Transverse colon (tissue), 4 donors: ENCODE results near the gene LSMEM2. TPM values are rescaled to one million over a fixed set of nuclear protein-coding genes. Genes with fewer than 3 reads are reported as not detected.
"Not testable (repeated sequence)": the region's sequence is repeated elsewhere in the genome, so short reads cannot be mapped to it uniquely, and the experiment has no call there.

Experiments
- DNase-seq: peaks from one replicate; pipeline ENCODE4 v3.0.0-alpha.2; 2019
- H3K27ac ChIP-seq, 4 donors: fragments of 200-600 bp; sonication (generic); 2 replicates each; pipeline ENCODE4 v1.5.1; 2016 to 2018; ENCODE audit warnings: inconsistent platforms in 4 of 4
- H3K27me3 ChIP-seq: fragments of 200-600 bp; sonication (generic); 2 replicates; pipeline ENCODE4 v1.5.1; 2017; ENCODE audit warnings: inconsistent platforms
- H3K36me3 ChIP-seq, 4 donors: fragments of 200-600 bp; sonication (generic); 2 replicates each; pipeline ENCODE4 v1.5.1; 2017 to 2019; ENCODE audit warnings: inconsistent platforms in 4 of 4
- H3K4me1 ChIP-seq, 4 donors: fragments of 200-600 bp; sonication (generic); 2 replicates each; pipeline ENCODE4 v1.5.1; 2017 to 2020; ENCODE audit warnings: inconsistent platforms in 4 of 4
- H3K4me3 ChIP-seq, 4 donors: fragments of 200-600 bp; sonication (generic); 1 replicate in 1 of 4; 2 replicates in 3 of 4; pipeline versions ENCODE4 v1.5.1 to v1.6.1; 2017 to 2019; ENCODE audit warnings: inconsistent platforms in 4 of 4
- H3K9me3 ChIP-seq, 2 donors: fragments of 200-600 bp; sonication (generic); 2 replicates each; pipeline ENCODE4 v1.5.1; 2017 to 2019; ENCODE audit warnings: inconsistent platforms in 2 of 2
- EP300 ChIP-seq: sonication (generic); formaldehyde crosslinking; IDR thresholded peaks from one replicate; pipeline ENCODE4 v1.6.1; 2017; ENCODE audit warnings: antibody characterized with exemption, low read depth
- POLR2A ChIP-seq: fragments of 450-650 bp; IDR thresholded peaks from one replicate; pipeline ENCODE4 v1.6.1; 2016; ENCODE audit warnings: antibody characterized with exemption, mild to moderate bottlenecking, moderate library complexity
- POLR2AphosphoS5 ChIP-seq, 3 donors: sonication (generic); formaldehyde crosslinking; IDR thresholded peaks; one replicate each; pipeline ENCODE4 v1.6.1; 2016; ENCODE audit warnings: antibody characterized with exemption in 3 of 3
- WGBS, 2 donors: methylation state at CpG; one replicate each; pipeline ENCODE4 v1.1.5; 2018; ENCODE audit warnings: low coverage in 1 of 2; 5-methylcytosine and 5-hydroxymethylcytosine counted together
- in situ Hi-C, 4 donors: fragments of 200-750 bp; cut with MboI; loops; one replicate each; pipeline versions ENCODE4 v1.15.0 to v1.15.1; 2017; ENCODE audit warnings: low sequenced_read_pairs in 3 of 4, low pct_ligation_motif_present in 1 of 4, low pct_unique_long_range_greater_than_20kb in 1 of 4
- intact Hi-C: fragments of 100-400 bp; cut with DNase I; formaldehyde crosslinking; loops from one replicate; pipeline ENCODE4 v1.15.1; 2023; ENCODE audit warnings: low total_unique reads
- total RNA-seq, 4 donors: library from RNA; depleted of rRNA; stranded (reverse); fragments of >200 nt; gene quantifications; one replicate each; pipeline ENCODE4 v1.1.0, GENCODE V29; 2016
- TF ChIP-seq, protein P1 (sequence below), 5 experiments: fragments of 200-600 bp in 3 of 5; fragments of 450-650 bp in 2 of 5; sonication (generic) in 3 of 5; IDR thresholded peaks; 1 replicate in 2 of 5; 2 replicates in 3 of 5; pipeline ENCODE4 v1.5.1; 2016 to 2017; ENCODE audit warnings: antibody characterized with exemption in 5 of 5, inconsistent platforms in 3 of 5, mild to moderate bottlenecking in 2 of 5, moderate library complexity in 1 of 5

LSMEM2 gene
- total RNA-seq, 4 donors from 2014 or later = not detected

GRCh38 chr3:50303013-50303815 lies 24.3 kb downstream of the LSMEM2 start, which contains the start of gene HYAL1:
Gene HYAL1, minus strand, starts transcription at chr3:50303574. Its CDS starts 618 bp downstream, at chr3:50302956.
- peaks cover 12 to 32% (median 30%) of the 10 kb centered on the region in 4 donors for H3K4me1 ChIP-seq
- WGBS, 2 donors = 58 to 70% methylated on average over 2 to 13 of the region's 14 CpGs
- H3K9me3 ChIP-seq = no peaks in the 10 kb centered on the region
- H3K27me3 ChIP-seq = no peaks in the 10 kb centered on the region
- no peak for DNase-seq
- intact Hi-C loops = no loop called here
- in situ Hi-C loops = no loop called here
- H3K27ac ChIP-seq = peak within 1 kb of the TSS; percentile 48 to 73 (median 58)
- no peaks in the 10 kb centered on the region for H3K36me3 ChIP-seq
- TF ChIP-seq, protein P1, sequence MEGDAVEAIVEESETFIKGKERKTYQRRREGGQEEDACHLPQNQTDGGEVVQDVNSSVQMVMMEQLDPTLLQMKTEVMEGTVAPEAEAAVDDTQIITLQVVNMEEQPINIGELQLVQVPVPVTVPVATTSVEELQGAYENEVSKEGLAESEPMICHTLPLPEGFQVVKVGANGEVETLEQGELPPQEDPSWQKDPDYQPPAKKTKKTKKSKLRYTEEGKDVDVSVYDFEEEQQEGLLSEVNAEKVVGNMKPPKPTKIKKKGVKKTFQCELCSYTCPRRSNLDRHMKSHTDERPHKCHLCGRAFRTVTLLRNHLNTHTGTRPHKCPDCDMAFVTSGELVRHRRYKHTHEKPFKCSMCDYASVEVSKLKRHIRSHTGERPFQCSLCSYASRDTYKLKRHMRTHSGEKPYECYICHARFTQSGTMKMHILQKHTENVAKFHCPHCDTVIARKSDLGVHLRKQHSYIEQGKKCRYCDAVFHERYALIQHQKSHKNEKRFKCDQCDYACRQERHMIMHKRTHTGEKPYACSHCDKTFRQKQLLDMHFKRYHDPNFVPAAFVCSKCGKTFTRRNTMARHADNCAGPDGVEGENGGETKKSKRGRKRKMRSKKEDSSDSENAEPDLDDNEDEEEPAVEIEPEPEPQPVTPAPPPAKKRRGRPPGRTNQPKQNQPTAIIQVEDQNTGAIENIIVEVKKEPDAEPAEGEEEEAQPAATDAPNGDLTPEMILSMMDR (IDR thresholded peaks at IDR 0.05) = peak in 1 of 5 experiments; percentile 12
- no peak for TF ChIP-seq POLR2A
- peak within 1 kb of the TSS in 1 of 4 donors; percentile 13 for H3K4me3 ChIP-seq

GRCh38 chr3:50304601-50305000 lies 25.7 kb downstream of the LSMEM2 start:
- no peaks in the 10 kb centered on the region for H3K27me3 ChIP-seq
- in situ Hi-C loops (no loop called here), intact Hi-C loops (no loop called here)
- H3K4me1 ChIP-seq = peaks cover 7 to 24% (median 23%) of the 10 kb centered on the region in 4 donors
- TF ChIP-seq, protein P1 (IDR thresholded peaks at IDR 0.05) = no peak
- TF ChIP-seq POLR2A (no peak), EP300 (no peak), POLR2AphosphoS5 (IDR thresholded peaks at IDR 0.05) (no peak)
- H3K9me3 ChIP-seq = no peaks in the 10 kb centered on the region
- H3K27ac ChIP-seq = no peak overlapping the region
- H3K36me3 ChIP-seq = no peaks in the 10 kb centered on the region
- H3K4me3 ChIP-seq = no peak overlapping the region
- no peak for DNase-seq

DNA sequence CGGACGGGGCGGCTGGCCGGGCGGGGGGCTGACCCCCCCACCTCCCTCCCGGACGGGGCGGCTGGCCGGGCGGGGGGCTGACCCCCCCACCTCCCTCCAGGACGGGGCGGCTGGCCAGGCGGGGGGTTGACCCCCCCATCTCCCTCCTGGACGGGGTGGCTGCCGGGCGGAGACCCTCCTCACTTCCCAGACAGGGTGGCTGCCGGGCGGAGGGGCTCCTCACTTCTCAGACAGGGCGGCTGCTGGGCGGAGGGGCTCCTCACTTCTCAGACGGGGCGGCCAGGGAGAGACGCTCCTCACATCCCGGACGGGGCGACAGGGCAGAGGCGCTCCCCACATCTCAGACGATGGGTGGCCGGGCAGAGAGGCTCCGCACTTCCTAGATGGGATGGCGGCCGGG lies 33.2 kb downstream of the LSMEM2 start:
- H3K4me3 ChIP-seq, H3K9me3 ChIP-seq, H3K27ac ChIP-seq, in situ Hi-C loops, intact Hi-C loops, H3K27me3 ChIP-seq, H3K36me3 ChIP-seq, DNase-seq: not testable (repeated sequence)
- H3K4me1 ChIP-seq = peaks cover 9 to 11% (median 10%) of the 10 kb centered on the region in 4 donors
- WGBS, 2 donors = 92% methylated on average over 17 of the region's 32 CpGs; no CpG with 5 or more reads in 1 of the 2 donors

GRCh38 chr3:50314342-50314741 lies 35.5 kb downstream of the LSMEM2 start:
- Histone ChIP-seq H3K9me3 (no peaks in the 10 kb centered on the region), H3K27me3 (no peaks in the 10 kb centered on the region), H3K36me3 (no peaks in the 10 kb centered on the region), H3K4me1 (peaks cover 24 to 33% (median 32%) of the 10 kb centered on the region in 4 donors), H3K4me3 (no peak overlapping the region), H3K27ac (no peak overlapping the region)
- intact Hi-C loops = no loop called here
- TF ChIP-seq EP300 (no peak), POLR2AphosphoS5 (IDR thresholded peaks at IDR 0.05) (no peak), POLR2A (no peak)
- TF ChIP-seq, protein P1 (IDR thresholded peaks at IDR 0.05) = no peak
- 73% methylated on average over 3 of the region's 3 CpGs; no CpG with 5 or more reads in 1 of the 2 donors for WGBS, 2 donors
- in situ Hi-C loops = no loop called here
- DNase-seq = no peak
